Measurements from ENCODE around the gene CCDC169.

GRCh38 chr13:36261976-36262375, 35.6 kb downstream of the CCDC169 start:
- TF ChIP-seq CTCF (IDR thresholded peaks at IDR 0.05; ENCODE audit: low read length) (no peak), EZH2 (IDR thresholded peaks at IDR 0.05; ENCODE audit: borderline replicate concordance, low read length) (no peak)

All from OCI-LY1 (cell line).